HepG2 (cell line): Measurements from ENCODE around the gene PUM1. TPM values are rescaled to one million over a fixed set of nuclear protein-coding genes. Genes with fewer than 3 reads are reported as not detected.
A peak's percentile ranks its signal among the peaks of the same experiment; 100 is the strongest.

Experiments
- BCL6 ChIP-seq: IDR thresholded peaks from 2 replicates; pipeline ENCODE4 v1.6.1; 2016; ENCODE audit warnings: missing genetic modification reagents, missing compliant biosample characterization
- ESRRA ChIP-seq: sonication (generic); formaldehyde crosslinking; IDR thresholded peaks from 2 replicates; pipeline ENCODE4 v1.5.1; 2020; ENCODE audit warnings: mild to moderate bottlenecking, low read depth, missing genetic modification reagents
- FOXA1 ChIP-seq, 2 experiments: fragments of 450-650 bp in 1 of 2; sonication (generic) in 1 of 2; formaldehyde crosslinking in 1 of 2; IDR thresholded peaks; 2 replicates each; pipeline versions ENCODE4 v1.4.0 to v1.6.1; 2016 to 2020; ENCODE audit warnings: missing genetic modification reagents in 1 of 2
- HNRNPL ChIP-seq: fragments of 200-400 bp; formaldehyde crosslinking; IDR thresholded peaks from 2 replicates; pipeline ENCODE4 v1.6.1; 2017; ENCODE audit warnings: mild to moderate bottlenecking, low read depth, low read length
- ISL2 ChIP-seq: sonication (generic); formaldehyde crosslinking; IDR thresholded peaks from 2 replicates; pipeline ENCODE4 v1.5.0; 2020; ENCODE audit warnings: missing genetic modification reagents
- MAFK ChIP-seq, 2 experiments: IDR thresholded peaks in 1 of 2; conservative IDR thresholded peaks in 1 of 2; 2 replicates each; pipeline ENCODE4 v1.6.1; 2011; ENCODE audit warnings: improper control_type of control experiment in 2 of 2, low read length in 2 of 2
- MTA1 ChIP-seq: sonication (generic); formaldehyde crosslinking; IDR thresholded peaks from 2 replicates; pipeline ENCODE4 v1.4.0; 2020; ENCODE audit warnings: missing genetic modification reagents, mild to moderate bottlenecking, borderline replicate concordance
- NCOA5 ChIP-seq: sonication (generic); formaldehyde crosslinking; IDR thresholded peaks from 2 replicates; pipeline ENCODE4 v1.4.0; 2020; ENCODE audit warnings: missing genetic modification reagents
- NFYB ChIP-seq: sonication (generic); formaldehyde crosslinking; IDR thresholded peaks from 2 replicates; pipeline ENCODE4 v1.4.0; 2020; ENCODE audit warnings: missing genetic modification reagents
- RELA ChIP-seq: sonication (generic); formaldehyde crosslinking; IDR thresholded peaks from 2 replicates; pipeline ENCODE4 v1.4.0; 2020; ENCODE audit warnings: missing genetic modification reagents
- SP1 ChIP-seq, 2 experiments: fragments of 450-650 bp in 1 of 2; sonication (generic) in 1 of 2; formaldehyde crosslinking in 1 of 2; IDR thresholded peaks; 2 replicates each; pipeline versions ENCODE4 v1.4.0 to v1.6.1; 2016 to 2020; ENCODE audit warnings: missing genetic modification reagents in 1 of 2
- YY1 ChIP-seq: IDR thresholded peaks from 2 replicates; pipeline ENCODE4 v1.6.1; 2011; ENCODE audit warnings: low read length, low read depth, moderate library complexity, mild to moderate bottlenecking; ENCODE audit not compliant: insufficient read depth, insufficient replicate concordance
- ZBTB20 ChIP-seq: sonication (generic); formaldehyde crosslinking; IDR thresholded peaks from 2 replicates; pipeline ENCODE4 v1.8.1; 2023; ENCODE audit warnings: missing genetic modification reagents, low read depth, mild to moderate bottlenecking, borderline replicate concordance
- ZBTB33 ChIP-seq: sonication (generic); formaldehyde crosslinking; IDR thresholded peaks from 2 replicates; pipeline ENCODE4 v1.4.0; 2020; ENCODE audit warnings: missing genetic modification reagents
- ZBTB38 ChIP-seq: sonication (generic); formaldehyde crosslinking; IDR thresholded peaks from 2 replicates; pipeline ENCODE4 v1.5.1; 2020; ENCODE audit warnings: mild to moderate bottlenecking, missing genetic modification reagents
- ZGPAT ChIP-seq: IDR thresholded peaks from 2 replicates; pipeline ENCODE4 v1.6.1; 2016; ENCODE audit warnings: mild to moderate bottlenecking
- ZKSCAN5 ChIP-seq: sonication (generic); formaldehyde crosslinking; IDR thresholded peaks from 2 replicates; pipeline ENCODE4 v1.5.1; 2020; ENCODE audit warnings: mild to moderate bottlenecking, missing genetic modification reagents
- ZNF12 ChIP-seq: sonication (generic); formaldehyde crosslinking; IDR thresholded peaks from 2 replicates; pipeline ENCODE4 v1.5.0; 2020; ENCODE audit warnings: missing genetic modification reagents
- ZNF234 ChIP-seq: sonication (generic); formaldehyde crosslinking; conservative IDR thresholded peaks from 2 replicates; pipeline ENCODE4 v1.5.1; 2020; ENCODE audit warnings: mild to moderate bottlenecking, missing genetic modification reagents
- ZNF260 ChIP-seq: sonication (generic); formaldehyde crosslinking; IDR thresholded peaks from 2 replicates; pipeline ENCODE4 v1.4.0; 2020; ENCODE audit warnings: missing genetic modification reagents, low read depth, mild to moderate bottlenecking, borderline replicate concordance
- ZNF30 ChIP-seq: sonication (generic); formaldehyde crosslinking; IDR thresholded peaks from 2 replicates; pipeline ENCODE4 v1.5.0; 2020; ENCODE audit warnings: mild to moderate bottlenecking, missing genetic modification reagents
- ZNF326 ChIP-seq: sonication (generic); formaldehyde crosslinking; IDR thresholded peaks from 2 replicates; pipeline ENCODE4 v1.4.0; 2020; ENCODE audit warnings: missing genetic modification reagents, borderline replicate concordance
- ZNF329 ChIP-seq: sonication (generic); formaldehyde crosslinking; IDR thresholded peaks from 2 replicates; pipeline ENCODE4 v1.9.0; 2021; ENCODE audit warnings: low read depth, mild to moderate bottlenecking, missing genetic modification reagents
- ZNF44 ChIP-seq: sonication (generic); formaldehyde crosslinking; IDR thresholded peaks from 2 replicates; pipeline ENCODE4 v1.5.1; 2020; ENCODE audit warnings: mild to moderate bottlenecking, missing genetic modification reagents
- ZZZ3 ChIP-seq: sonication (generic); formaldehyde crosslinking; IDR thresholded peaks from 2 replicates; pipeline ENCODE4 v1.4.0; 2020; ENCODE audit warnings: missing genetic modification reagents, mild to moderate bottlenecking, borderline replicate concordance
- polyA plus RNA-seq, 8 experiments: library from polyadenylated mRNA; depleted of rRNA in 3 of 8; stranded (reverse) in 7 of 8; unstranded in 1 of 8; fragments of >200 nt; fragmentation: Illumina TruSeq in 4 of 8; extraction: Trizol in 4 of 8; gene quantifications; 2 replicates each; pipeline versions ENCODE4 v1.2.1 to v1.2.3, GENCODE V29; 2011 to 2016; ENCODE audit warnings: low read depth in 4 of 8, missing spikeins in 1 of 8, mixed read lengths in 1 of 8; ENCODE audit not compliant: insufficient read depth in 1 of 8
- total RNA-seq, 5 experiments: library from RNA; depleted of rRNA; stranded (reverse); fragments of >200 nt; fragmentation: Illumina TruSeq; extraction: Trizol; gene quantifications; 2 replicates each; pipeline ENCODE4 v1.2.3, GENCODE V29; 2016; ENCODE audit warnings: low read depth in 1 of 5
- TF ChIP-seq, protein P1 (sequence below): sonication (generic); formaldehyde crosslinking; IDR thresholded peaks from 2 replicates; pipeline ENCODE4 v1.4.0; 2020; ENCODE audit warnings: missing genetic modification reagents

The PUM1 gene
- total and polyA plus RNA-seq, 2 of the 13 experiments (the other 11 are each of a cell fraction or from before 2014, with no cell fraction given) = 64.7 to 91.0 TPM

GRCh38 chr1:30892671-30893073 is 172.8 kb downstream of the PUM1 start (continued):
- TF ChIP-seq, protein P1, sequence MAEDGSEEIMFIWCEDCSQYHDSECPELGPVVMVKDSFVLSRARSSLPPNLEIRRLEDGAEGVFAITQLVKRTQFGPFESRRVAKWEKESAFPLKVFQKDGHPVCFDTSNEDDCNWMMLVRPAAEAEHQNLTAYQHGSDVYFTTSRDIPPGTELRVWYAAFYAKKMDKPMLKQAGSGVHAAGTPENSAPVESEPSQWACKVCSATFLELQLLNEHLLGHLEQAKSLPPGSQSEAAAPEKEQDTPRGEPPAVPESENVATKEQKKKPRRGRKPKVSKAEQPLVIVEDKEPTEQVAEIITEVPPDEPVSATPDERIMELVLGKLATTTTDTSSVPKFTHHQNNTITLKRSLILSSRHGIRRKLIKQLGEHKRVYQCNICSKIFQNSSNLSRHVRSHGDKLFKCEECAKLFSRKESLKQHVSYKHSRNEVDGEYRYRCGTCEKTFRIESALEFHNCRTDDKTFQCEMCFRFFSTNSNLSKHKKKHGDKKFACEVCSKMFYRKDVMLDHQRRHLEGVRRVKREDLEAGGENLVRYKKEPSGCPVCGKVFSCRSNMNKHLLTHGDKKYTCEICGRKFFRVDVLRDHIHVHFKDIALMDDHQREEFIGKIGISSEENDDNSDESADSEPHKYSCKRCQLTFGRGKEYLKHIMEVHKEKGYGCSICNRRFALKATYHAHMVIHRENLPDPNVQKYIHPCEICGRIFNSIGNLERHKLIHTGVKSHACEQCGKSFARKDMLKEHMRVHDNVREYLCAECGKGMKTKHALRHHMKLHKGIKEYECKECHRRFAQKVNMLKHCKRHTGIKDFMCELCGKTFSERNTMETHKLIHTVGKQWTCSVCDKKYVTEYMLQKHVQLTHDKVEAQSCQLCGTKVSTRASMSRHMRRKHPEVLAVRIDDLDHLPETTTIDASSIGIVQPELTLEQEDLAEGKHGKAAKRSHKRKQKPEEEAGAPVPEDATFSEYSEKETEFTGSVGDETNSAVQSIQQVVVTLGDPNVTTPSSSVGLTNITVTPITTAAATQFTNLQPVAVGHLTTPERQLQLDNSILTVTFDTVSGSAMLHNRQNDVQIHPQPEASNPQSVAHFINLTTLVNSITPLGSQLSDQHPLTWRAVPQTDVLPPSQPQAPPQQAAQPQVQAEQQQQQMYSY (CRISPR knock-in tag) = no peak
- TF ChIP-seq ZNF30 (CRISPR knock-in tag) (no peak), ZGPAT (no peak; the same call in 1 of the 2 replicates), ZKSCAN5 (CRISPR knock-in tag) (no peak), MAFK (conservative IDR thresholded peaks at IDR 0.05 in 1 of 2, IDR thresholded peaks at IDR 0.05 in 1 of 2; ENCODE audit: low read length in 2 of 2) (no peak), MTA1 (CRISPR knock-in tag) (no peak), YY1 (no peak), NCOA5 (no peak), ZNF260 (CRISPR knock-in tag) (no peak), ZBTB20 (no peak), ISL2 (CRISPR knock-in tag) (no peak), ZBTB33 (CRISPR knock-in tag) (no peak), ZNF44 (CRISPR knock-in tag) (no peak), ZNF326 (CRISPR knock-in tag) (no peak), NFYB (no peak), FOXA1 (IDR thresholded peaks at IDR 0.05) (no peak), FOXA1 (CRISPR knock-in tag; IDR thresholded peaks at IDR 0.05) (no peak), ESRRA (peak; percentile 95), ZNF329 (CRISPR knock-in tag) (no peak), ZNF234 (CRISPR knock-in tag) (no peak), BCL6 (CRISPR knock-in tag) (peak; percentile 78), ZNF12 (CRISPR knock-in tag) (no peak), ZZZ3 (no peak), SP1 (IDR thresholded peaks at IDR 0.05) (no peak), SP1 (CRISPR knock-in tag; IDR thresholded peaks at IDR 0.05) (peak; percentile 29; the same call in 1 of the 2 replicates), ZBTB38 (CRISPR knock-in tag) (no peak), HNRNPL (no peak), RELA (CRISPR knock-in tag) (no peak)
